GM19099 (cell line): Measurements from ENCODE around the gene TGM2.

Experiments used
- POLR2A ChIP-seq: IDR thresholded peaks from 3 replicates; pipeline ENCODE4 v1.6.1; 2011; ENCODE audit warnings: low read depth; ENCODE audit not compliant: insufficient read length; ENCODE audit errors: extremely low read depth

TGM2 gene

GRCh38 chr20:38192323-38192885 lies 27.3 kb upstream of the TGM2 start:
- TF ChIP-seq POLR2A, result no peak

GRCh38 chr20:38191654-38192053 lies 26.6 kb upstream of the TGM2 start:
- no peak for TF ChIP-seq POLR2A

- TF ChIP-seq POLR2A, result no peak
Measured at GRCh38 chr20:38190936-38191371, 25.9 kb upstream of the TGM2 start.

- no peak for TF ChIP-seq POLR2A
Measured at GRCh38 chr20:38190166-38190565, 25.1 kb upstream of the TGM2 start.

- TF ChIP-seq POLR2A, result no peak
Measured at GRCh38 chr20:38187517-38187916, 22.4 kb upstream of the TGM2 start.

- TF ChIP-seq POLR2A, result no peak
Measured at GRCh38 chr20:38186788-38187221, 21.7 kb upstream of the TGM2 start.

- TF ChIP-seq POLR2A, result no peak
Measured at GRCh38 chr20:38184101-38184500, 19.0 kb upstream of the TGM2 start.

GRCh38 chr20:38181971-38182370 lies 16.9 kb upstream of the TGM2 start:
- TF ChIP-seq POLR2A, result no peak

- no peak for TF ChIP-seq POLR2A
Measured at GRCh38 chr20:38181207-38181801, 16.2 kb upstream of the TGM2 start.

- no peak for TF ChIP-seq POLR2A
Measured at GRCh38 chr20:38180781-38181180, 15.7 kb upstream of the TGM2 start.

- no peak for TF ChIP-seq POLR2A
Measured at GRCh38 chr20:38179846-38180245, 14.8 kb upstream of the TGM2 start.

GRCh38 chr20:38178581-38178980 lies 13.5 kb upstream of the TGM2 start:
- TF ChIP-seq POLR2A, result no peak

- no peak for TF ChIP-seq POLR2A
Measured at GRCh38 chr20:38178065-38178491, 13.0 kb upstream of the TGM2 start.

GRCh38 chr20:38177201-38177600 lies 12.1 kb upstream of the TGM2 start:
- TF ChIP-seq POLR2A, result no peak

GRCh38 chr20:38175304-38176180 lies 10.5 kb upstream of the TGM2 start:
- TF ChIP-seq POLR2A, result no peak

GRCh38 chr20:38173237-38174156 lies 8.4 kb upstream of the TGM2 start:
- no peak for TF ChIP-seq POLR2A

- no peak for TF ChIP-seq POLR2A
Measured at GRCh38 chr20:38172408-38172807, 7.3 kb upstream of the TGM2 start.
